BE2C (cell line): Measurements from ENCODE around the gene WDR82.

Experiments used
- DNase-seq: peaks from one replicate; pipeline ENCODE4 v3.0.0-alpha.2; 2020
- H3K27me3 ChIP-seq: fragments of 250-450 bp; sonication (Bioruptor Pico); 2 replicates; pipeline ENCODE4 v1.5.1; 2020; ENCODE audit warnings: mild to moderate bottlenecking
- H3K36me3 ChIP-seq: fragments of 250-450 bp; sonication (Bioruptor Pico); 2 replicates; pipeline ENCODE4 v1.5.1; 2020; ENCODE audit warnings: mild to moderate bottlenecking
- H3K4me1 ChIP-seq: fragments of 250-450 bp; sonication (Bioruptor Pico); 2 replicates; pipeline ENCODE4 v1.5.1; 2020
- H3K4me3 ChIP-seq: 2 replicates; pipeline ENCODE4 v1.5.1; 2011; ENCODE audit warnings: low read depth, low read length
- H3K9me3 ChIP-seq: fragments of 250-450 bp; sonication (Bioruptor Pico); 2 replicates; pipeline ENCODE4 v1.5.1; 2020
- TF ChIP-seq, protein P1 (sequence below): IDR thresholded peaks from 2 replicates; pipeline ENCODE4 v1.5.1; 2012; ENCODE audit warnings: mild to moderate bottlenecking, low read depth, low read length

The WDR82 gene

DNA sequence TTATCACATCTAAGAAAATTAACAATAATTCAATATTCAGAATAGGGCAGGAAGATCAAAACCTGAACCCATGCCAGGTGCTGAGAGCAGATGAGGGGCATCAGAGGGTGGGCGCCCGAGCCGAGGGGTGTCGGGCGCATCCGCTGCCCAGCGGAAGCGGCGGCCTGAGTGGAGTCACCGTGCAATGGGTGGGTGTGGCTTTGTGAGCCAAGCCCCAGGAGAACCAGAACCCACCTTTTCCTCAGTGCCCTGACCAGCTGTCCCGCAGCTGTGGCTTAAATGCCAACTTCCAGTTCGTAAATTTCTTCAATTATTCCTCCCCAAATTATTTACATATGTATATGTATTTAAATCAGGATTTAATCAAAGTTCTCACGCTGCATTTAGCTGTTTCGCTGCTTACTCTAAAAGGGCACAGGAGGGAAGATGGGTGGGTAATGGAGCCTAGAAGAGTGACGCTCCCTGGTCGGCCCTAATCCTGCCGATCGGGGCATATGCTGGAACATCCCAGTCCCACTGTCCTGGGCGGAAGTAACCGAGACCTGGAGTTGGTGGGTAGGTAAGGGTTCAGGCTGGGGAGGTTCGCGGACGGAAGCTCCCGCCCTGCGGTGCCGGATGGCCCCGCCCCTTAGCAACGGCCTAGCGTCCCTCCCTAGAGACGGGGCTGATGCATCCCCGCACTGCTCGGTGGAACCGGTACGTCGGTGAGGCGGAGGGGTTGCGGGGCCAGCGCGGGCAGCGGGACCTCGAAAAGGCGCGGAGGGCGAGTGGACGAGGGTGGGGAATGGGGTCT, 39.0 kb upstream of the WDR82 start:
- H3K4me3 ChIP-seq = peak overlapping the region; percentile 59

DNA sequence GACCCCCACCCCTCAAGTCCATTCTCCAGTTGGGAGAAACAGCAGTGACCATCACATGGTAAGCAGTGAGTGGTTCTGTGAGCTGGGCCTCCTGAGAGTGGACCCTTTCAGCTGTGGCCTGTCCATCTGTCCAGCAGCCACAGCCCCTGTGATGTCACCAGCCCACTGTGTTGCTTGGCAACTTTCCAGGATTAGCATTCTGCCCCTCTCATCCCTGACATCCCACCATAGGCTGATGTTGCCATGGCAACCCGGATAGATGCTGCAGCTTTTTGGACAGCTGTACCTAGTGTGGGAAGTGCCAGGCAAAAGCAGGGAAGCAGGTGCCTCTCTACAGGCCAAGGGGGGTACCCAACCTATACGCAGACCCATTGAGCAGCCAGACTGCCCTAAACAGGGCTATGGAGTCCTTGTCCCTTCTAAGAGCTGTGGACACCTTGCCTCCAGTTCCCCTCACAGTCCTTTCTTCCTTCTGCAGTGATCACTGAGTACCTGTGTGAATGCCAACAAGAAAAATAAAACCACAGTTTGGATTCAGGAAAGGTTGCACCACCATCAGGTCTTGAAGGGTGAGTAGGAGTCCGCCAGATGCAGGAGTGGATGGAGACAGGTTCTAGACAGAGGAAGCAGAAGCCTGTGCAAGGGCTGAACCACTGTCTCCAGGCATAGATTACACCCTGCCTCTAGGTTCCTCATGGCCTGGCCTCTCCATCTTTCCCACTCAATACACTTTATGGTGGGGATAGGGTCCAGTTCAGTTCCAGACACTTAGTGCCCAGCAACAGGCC, 37.7 kb upstream of the WDR82 start, which contains the start of gene DNAH1:
Gene DNAH1, plus strand, starts transcription at position 343 of the 788 bp plus-strand sequence. CDS start 6,124 bp downstream, outside the sequence.
- TF ChIP-seq, protein P1, sequence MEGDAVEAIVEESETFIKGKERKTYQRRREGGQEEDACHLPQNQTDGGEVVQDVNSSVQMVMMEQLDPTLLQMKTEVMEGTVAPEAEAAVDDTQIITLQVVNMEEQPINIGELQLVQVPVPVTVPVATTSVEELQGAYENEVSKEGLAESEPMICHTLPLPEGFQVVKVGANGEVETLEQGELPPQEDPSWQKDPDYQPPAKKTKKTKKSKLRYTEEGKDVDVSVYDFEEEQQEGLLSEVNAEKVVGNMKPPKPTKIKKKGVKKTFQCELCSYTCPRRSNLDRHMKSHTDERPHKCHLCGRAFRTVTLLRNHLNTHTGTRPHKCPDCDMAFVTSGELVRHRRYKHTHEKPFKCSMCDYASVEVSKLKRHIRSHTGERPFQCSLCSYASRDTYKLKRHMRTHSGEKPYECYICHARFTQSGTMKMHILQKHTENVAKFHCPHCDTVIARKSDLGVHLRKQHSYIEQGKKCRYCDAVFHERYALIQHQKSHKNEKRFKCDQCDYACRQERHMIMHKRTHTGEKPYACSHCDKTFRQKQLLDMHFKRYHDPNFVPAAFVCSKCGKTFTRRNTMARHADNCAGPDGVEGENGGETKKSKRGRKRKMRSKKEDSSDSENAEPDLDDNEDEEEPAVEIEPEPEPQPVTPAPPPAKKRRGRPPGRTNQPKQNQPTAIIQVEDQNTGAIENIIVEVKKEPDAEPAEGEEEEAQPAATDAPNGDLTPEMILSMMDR = no peak
- Histone ChIP-seq H3K9me3 (no peaks in the 10 kb centered on the region), H3K36me3 (no peaks in the 10 kb centered on the region), H3K27me3 (no peaks in the 10 kb centered on the region), H3K4me1 (no peaks in the 10 kb centered on the region), H3K4me3 (peak within 1 kb of the TSS; percentile 59)
- DNase-seq = no peak

More for the DNA sequence above, 39.0 kb upstream of the WDR82 start:
- no peaks in the 10 kb centered on the region for H3K4me1 ChIP-seq
- TF ChIP-seq, protein P1 = no peak
- no peaks in the 10 kb centered on the region for H3K36me3 ChIP-seq
- DNase-seq = peak; percentile 71
- H3K9me3 ChIP-seq = no peaks in the 10 kb centered on the region
- H3K27me3 ChIP-seq = no peaks in the 10 kb centered on the region

DNA sequence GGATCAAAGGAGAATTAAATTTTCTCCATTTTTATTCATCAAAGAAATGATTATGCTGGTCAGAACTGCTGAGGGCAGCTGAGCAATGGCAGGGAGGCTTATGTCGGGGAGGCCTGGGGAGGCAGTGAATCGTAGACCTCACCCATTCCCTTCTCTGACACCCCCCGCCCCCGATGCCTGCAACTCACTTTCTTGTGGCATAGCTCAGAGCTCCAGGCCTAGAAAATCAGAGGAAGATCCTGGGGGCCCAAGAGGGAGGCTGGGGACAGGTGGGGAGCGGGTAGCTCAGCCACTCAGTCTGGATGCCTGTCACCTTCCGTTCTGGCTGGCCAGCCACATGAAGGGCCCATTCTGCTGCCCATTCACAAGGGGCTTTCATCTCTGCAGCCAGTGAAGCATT, 36.6 kb upstream of the WDR82 start:
- Histone ChIP-seq H3K4me1 (no peaks in the 10 kb centered on the region), H3K27me3 (no peaks in the 10 kb centered on the region), H3K36me3 (no peaks in the 10 kb centered on the region), H3K9me3 (no peaks in the 10 kb centered on the region), H3K4me3 (no peak overlapping the region)
- no peak for DNase-seq
- TF ChIP-seq, protein P1 = no peak

DNA sequence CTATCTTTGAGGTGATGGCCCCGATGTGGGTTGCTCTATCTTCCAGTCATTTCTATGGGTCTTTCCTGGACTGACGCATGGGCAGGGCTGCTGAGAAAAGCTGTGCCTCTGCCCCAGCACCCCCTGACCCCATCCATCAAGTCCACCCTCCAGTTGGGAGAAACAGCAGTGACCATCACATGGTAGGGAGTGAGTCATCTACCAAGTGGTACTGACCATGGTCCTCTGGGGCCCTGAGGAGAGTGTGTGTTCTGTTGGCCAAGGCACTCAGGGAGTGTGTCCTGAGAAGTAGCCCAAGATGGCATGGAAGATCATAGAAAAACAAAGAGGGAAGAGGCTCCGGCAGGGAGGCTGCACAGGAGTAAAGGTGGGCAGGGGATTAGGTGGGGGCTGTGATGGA, 36.0 kb upstream of the WDR82 start:
- no peaks in the 10 kb centered on the region for H3K4me1 ChIP-seq
- H3K36me3 ChIP-seq = no peaks in the 10 kb centered on the region
- TF ChIP-seq, protein P1 = no peak
- no peak overlapping the region for H3K4me3 ChIP-seq
- H3K27me3 ChIP-seq = no peaks in the 10 kb centered on the region
- no peak for DNase-seq
- H3K9me3 ChIP-seq = no peaks in the 10 kb centered on the region

DNA sequence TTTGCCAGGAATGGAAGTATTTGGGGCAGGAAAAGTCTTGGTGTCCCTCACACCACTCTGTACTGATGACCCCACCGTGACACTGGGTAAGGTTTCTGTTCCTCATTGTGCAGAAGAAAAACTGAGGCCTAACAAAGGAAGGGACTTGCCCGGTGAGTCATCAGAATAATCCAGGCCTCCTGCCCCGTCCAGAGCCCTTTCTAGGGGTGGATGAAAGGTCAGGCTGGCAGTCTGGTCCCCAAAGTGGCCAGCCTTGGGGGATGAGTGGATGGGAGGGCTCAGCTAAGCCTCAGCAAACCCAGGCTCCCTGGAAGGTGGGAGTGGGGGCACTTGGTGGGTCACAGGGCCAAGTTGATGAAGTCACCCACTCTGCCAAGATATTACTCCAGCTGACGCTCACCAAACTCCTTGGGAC, 35.3 kb upstream of the WDR82 start:
- DNase-seq = no peak
- no peaks in the 10 kb centered on the region for H3K9me3 ChIP-seq
- no peaks in the 10 kb centered on the region for H3K36me3 ChIP-seq
- no peak overlapping the region for H3K4me3 ChIP-seq
- no peaks in the 10 kb centered on the region for H3K27me3 ChIP-seq
- TF ChIP-seq, protein P1 = no peak
- H3K4me1 ChIP-seq = no peaks in the 10 kb centered on the region
